ENCODE measurements around the gene SMIM14.
"Not testable (repeated sequence)": the region's sequence is repeated elsewhere in the genome, so short reads cannot be mapped to it uniquely, and the experiment has no call there.

SMIM14 gene

DNA sequence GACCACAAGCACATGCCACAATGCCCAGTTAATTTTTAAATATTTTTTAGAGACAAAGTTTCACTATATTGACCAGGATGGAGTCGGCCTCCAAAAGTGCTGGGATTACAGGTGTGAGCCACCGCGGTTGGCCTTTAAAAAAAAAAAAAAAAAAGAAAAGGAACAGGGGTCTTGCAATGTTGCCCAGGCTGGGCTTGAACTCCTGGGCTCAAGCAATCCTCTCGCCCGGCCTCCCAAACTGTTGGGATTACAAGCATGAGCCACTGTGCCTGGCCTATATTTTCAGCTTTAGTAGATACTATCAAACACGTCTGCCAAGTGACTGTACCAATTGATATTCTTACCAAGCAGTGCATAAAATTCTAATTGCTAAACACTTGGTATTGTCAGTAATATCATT, 120.2 kb downstream of the SMIM14 start:
- no peaks in the 10 kb centered on the region for H3K36me3 ChIP-seq (ENCODE audit: low read length)
- no peak overlapping the region for H3K9ac ChIP-seq (ENCODE audit: low read length)
- no peak overlapping the region for H3K27ac ChIP-seq (ENCODE audit: low read depth, low read length)
- H3K27me3 ChIP-seq (ENCODE audit: low read length) = no peaks in the 10 kb centered on the region
- no peaks in the 10 kb centered on the region for H3K79me2 ChIP-seq (ENCODE audit: insufficient read depth, low read length)
- no peaks in the 10 kb centered on the region for H4K20me1 ChIP-seq (ENCODE audit: low read depth, low read length)
- H3K9me2 ChIP-seq (replicated peaks; ENCODE audit: insufficient read depth, low read length) = no peaks in the 10 kb centered on the region
- H2AFZ ChIP-seq (ENCODE audit: low read depth, low read length, severe bottlenecking) = no peak overlapping the region
- H3K9me3 ChIP-seq (ENCODE audit: insufficient read depth, low read length) = no peaks in the 10 kb centered on the region
- peaks cover 5% of the 10 kb centered on the region; the same call in 1 of the 2 replicates for H3F3A ChIP-seq (ENCODE audit: insufficient read depth)
- no peak overlapping the region for H3K4me3 ChIP-seq (ENCODE audit: insufficient read depth, low read length, poor library complexity, severe bottlenecking)
- TF ChIP-seq, protein P1, sequence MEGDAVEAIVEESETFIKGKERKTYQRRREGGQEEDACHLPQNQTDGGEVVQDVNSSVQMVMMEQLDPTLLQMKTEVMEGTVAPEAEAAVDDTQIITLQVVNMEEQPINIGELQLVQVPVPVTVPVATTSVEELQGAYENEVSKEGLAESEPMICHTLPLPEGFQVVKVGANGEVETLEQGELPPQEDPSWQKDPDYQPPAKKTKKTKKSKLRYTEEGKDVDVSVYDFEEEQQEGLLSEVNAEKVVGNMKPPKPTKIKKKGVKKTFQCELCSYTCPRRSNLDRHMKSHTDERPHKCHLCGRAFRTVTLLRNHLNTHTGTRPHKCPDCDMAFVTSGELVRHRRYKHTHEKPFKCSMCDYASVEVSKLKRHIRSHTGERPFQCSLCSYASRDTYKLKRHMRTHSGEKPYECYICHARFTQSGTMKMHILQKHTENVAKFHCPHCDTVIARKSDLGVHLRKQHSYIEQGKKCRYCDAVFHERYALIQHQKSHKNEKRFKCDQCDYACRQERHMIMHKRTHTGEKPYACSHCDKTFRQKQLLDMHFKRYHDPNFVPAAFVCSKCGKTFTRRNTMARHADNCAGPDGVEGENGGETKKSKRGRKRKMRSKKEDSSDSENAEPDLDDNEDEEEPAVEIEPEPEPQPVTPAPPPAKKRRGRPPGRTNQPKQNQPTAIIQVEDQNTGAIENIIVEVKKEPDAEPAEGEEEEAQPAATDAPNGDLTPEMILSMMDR (IDR thresholded peaks at IDR 0.05; ENCODE audit: insufficient read depth, low read length, poor library complexity, severe bottlenecking) = no peak
- no peak for TF ChIP-seq EZH2phosphoT487 (conservative IDR thresholded peaks at IDR 0.05; ENCODE audit: low read length)
- H3K4me2 ChIP-seq (ENCODE audit: low read depth, low read length, poor library complexity, severe bottlenecking) = no peak overlapping the region

DNA sequence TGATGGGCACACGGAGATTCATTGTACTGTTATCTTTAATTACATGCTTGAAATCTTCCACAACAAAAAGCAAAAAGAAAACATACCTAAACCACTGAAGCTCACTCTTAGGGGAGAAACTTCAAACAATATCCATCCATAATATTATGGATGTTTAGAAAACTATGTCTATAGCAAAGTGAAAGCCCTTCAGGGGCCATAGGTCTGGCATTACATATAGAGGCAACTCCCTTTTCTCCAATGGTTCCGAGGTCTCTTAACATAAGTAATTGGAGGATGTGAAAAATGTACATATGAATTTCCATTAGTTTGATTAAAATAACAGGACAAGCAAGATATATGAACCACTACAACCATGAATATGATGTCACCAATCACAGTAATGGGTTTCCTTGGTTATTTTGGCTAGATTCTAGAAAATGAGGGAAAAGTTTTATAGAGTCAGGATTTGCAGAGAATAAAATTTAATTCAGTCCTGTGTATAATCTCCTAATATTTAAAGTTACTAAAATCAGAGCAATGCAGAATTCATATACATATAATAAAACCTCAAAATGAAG, 122.2 kb downstream of the SMIM14 start:
- Histone ChIP-seq H3K27ac (ENCODE audit: low read depth, low read length) (no peak overlapping the region), H3K79me2 (ENCODE audit: insufficient read depth, low read length) (no peaks in the 10 kb centered on the region), H3K9me2 (replicated peaks; ENCODE audit: insufficient read depth, low read length) (no peaks in the 10 kb centered on the region), H3K9ac (ENCODE audit: low read length) (no peak overlapping the region), H2AFZ (ENCODE audit: low read depth, low read length, severe bottlenecking) (no peak overlapping the region), H3K4me2 (ENCODE audit: low read depth, low read length, poor library complexity, severe bottlenecking) (no peak overlapping the region), H3K4me3 (ENCODE audit: insufficient read depth, low read length, poor library complexity, severe bottlenecking) (no peak overlapping the region), H3K9me3 (ENCODE audit: insufficient read depth, low read length) (no peaks in the 10 kb centered on the region), H3K36me3 (ENCODE audit: low read length) (no peaks in the 10 kb centered on the region), H4K20me1 (ENCODE audit: low read depth, low read length) (no peaks in the 10 kb centered on the region), H3K27me3 (ENCODE audit: low read length) (no peaks in the 10 kb centered on the region), H3F3A (ENCODE audit: insufficient read depth) (peaks cover under 1% of the 10 kb centered on the region; the same call in 1 of the 2 replicates)
- no peak for TF ChIP-seq EZH2phosphoT487 (conservative IDR thresholded peaks at IDR 0.05; ENCODE audit: low read length)
- TF ChIP-seq, protein P1 (IDR thresholded peaks at IDR 0.05; ENCODE audit: insufficient read depth, low read length, poor library complexity, severe bottlenecking) = no peak

DNA sequence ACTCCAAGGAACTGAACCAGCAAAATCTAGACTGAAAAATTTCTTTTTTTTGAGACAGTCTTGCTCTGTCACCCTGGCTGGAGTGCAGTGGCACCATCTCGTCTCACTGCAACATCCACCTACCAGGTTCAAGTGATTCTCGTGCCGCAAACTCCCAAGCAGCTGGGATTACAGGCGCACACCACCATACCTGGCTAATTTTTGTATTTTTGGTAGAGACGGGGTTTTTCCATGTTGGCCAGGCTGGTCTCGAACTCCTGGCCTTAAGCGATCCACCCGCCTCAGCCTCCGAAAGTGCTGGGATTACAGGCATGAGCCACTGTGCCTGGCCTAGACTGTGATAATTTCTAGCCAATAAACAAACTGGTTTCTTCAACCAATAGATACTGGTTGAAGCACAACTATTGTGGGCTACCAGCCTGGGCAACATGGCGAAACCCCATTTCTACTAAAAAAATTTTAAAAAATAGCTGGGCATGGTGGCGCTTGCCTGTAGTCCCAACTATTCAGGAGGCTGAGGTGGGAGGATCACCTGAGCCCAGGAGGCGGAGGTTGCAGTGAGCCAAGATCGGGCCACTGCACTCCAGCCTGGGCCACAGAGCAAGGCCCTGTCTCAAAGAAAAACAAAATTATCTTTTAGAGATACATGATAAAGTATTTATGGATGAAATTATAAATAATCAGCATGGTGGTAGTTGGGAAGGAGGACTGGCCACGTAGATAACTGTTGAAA, 122.8 kb downstream of the SMIM14 start:
- H3F3A ChIP-seq (ENCODE audit: insufficient read depth); H3K9me2 ChIP-seq (replicated peaks; ENCODE audit: insufficient read depth, low read length); H3K36me3 ChIP-seq (ENCODE audit: low read length); H3K27ac ChIP-seq (ENCODE audit: low read depth, low read length); H3K9ac ChIP-seq (ENCODE audit: low read length); H2AFZ ChIP-seq (ENCODE audit: low read depth, low read length, severe bottlenecking); H3K9me3 ChIP-seq (ENCODE audit: insufficient read depth, low read length); H4K20me1 ChIP-seq (ENCODE audit: low read depth, low read length); H3K27me3 ChIP-seq (ENCODE audit: low read length); H3K4me2 ChIP-seq (ENCODE audit: low read depth, low read length, poor library complexity, severe bottlenecking); H3K4me3 ChIP-seq (ENCODE audit: insufficient read depth, low read length, poor library complexity, severe bottlenecking); H3K79me2 ChIP-seq (ENCODE audit: insufficient read depth, low read length): not testable (repeated sequence)

DNA sequence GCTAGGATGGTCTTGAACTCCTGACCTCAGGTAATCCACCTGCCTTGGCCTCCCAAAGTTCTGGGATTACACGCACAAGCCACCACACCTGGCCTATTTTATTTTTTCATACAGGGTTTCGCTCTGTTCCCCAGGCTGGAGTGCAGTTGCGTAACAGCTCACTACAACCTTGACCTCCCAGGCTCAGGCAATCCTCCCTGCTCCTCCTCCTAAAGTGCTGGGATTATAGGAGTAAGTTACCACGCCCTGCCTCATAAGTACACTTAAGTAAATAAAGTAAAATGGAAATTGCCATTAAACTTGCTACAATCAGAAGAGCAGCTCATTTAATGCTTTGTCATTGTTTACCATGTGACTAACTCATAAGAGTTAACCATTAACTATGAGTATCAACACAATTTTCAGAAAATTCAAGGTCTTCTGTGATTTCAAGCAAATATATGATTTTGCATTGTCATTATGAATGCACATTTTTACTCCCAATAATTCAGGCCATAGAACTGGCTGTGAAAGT, 123.7 kb downstream of the SMIM14 start:
- H3K4me2 ChIP-seq (ENCODE audit: low read depth, low read length, poor library complexity, severe bottlenecking) = no peak overlapping the region
- H4K20me1 ChIP-seq (ENCODE audit: low read depth, low read length) = no peaks in the 10 kb centered on the region
- no peaks in the 10 kb centered on the region for H3K36me3 ChIP-seq (ENCODE audit: low read length)
- no peaks in the 10 kb centered on the region for H3K27me3 ChIP-seq (ENCODE audit: low read length)
- no peaks in the 10 kb centered on the region for H3K9me2 ChIP-seq (replicated peaks; ENCODE audit: insufficient read depth, low read length)
- no peak overlapping the region for H3K27ac ChIP-seq (ENCODE audit: low read depth, low read length)
- no peaks in the 10 kb centered on the region for H3F3A ChIP-seq (ENCODE audit: insufficient read depth)
- TF ChIP-seq, protein P1 (IDR thresholded peaks at IDR 0.05; ENCODE audit: insufficient read depth, low read length, poor library complexity, severe bottlenecking) = no peak
- TF ChIP-seq EZH2phosphoT487 (conservative IDR thresholded peaks at IDR 0.05; ENCODE audit: low read length) = no peak
- H3K4me3 ChIP-seq (ENCODE audit: insufficient read depth, low read length, poor library complexity, severe bottlenecking) = no peak overlapping the region
- no peaks in the 10 kb centered on the region for H3K9me3 ChIP-seq (ENCODE audit: insufficient read depth, low read length)
- no peak overlapping the region for H3K9ac ChIP-seq (ENCODE audit: low read length)
- H2AFZ ChIP-seq (ENCODE audit: low read depth, low read length, severe bottlenecking) = no peak overlapping the region
- H3K79me2 ChIP-seq (ENCODE audit: insufficient read depth, low read length) = no peaks in the 10 kb centered on the region

DNA sequence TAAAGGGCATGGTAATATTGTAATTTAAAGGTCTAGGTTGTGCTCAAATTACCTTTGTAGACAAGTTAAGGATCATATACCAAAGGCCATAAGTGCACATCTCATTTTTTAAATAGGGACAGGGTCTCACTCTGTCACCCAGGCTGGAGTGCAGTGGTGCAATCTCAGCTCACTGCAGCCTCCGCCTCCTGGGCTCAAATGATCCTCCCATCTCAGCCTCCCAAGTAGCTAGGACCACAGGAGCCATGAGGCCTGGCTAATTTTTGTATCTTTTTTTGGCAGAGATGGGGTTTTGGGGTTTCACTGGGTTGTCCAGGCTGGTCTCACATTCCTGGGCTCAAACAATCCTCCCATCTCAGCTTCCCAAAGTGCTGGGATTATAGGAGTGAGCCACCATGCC, 124.4 kb downstream of the SMIM14 start:
- H3K4me2 ChIP-seq (ENCODE audit: low read depth, low read length, poor library complexity, severe bottlenecking); H2AFZ ChIP-seq (ENCODE audit: low read depth, low read length, severe bottlenecking); H3F3A ChIP-seq (ENCODE audit: insufficient read depth); H3K27ac ChIP-seq (ENCODE audit: low read depth, low read length); H3K79me2 ChIP-seq (ENCODE audit: insufficient read depth, low read length); H3K9ac ChIP-seq (ENCODE audit: low read length); H3K36me3 ChIP-seq (ENCODE audit: low read length); H3K4me3 ChIP-seq (ENCODE audit: insufficient read depth, low read length, poor library complexity, severe bottlenecking); H3K27me3 ChIP-seq (ENCODE audit: low read length); H4K20me1 ChIP-seq (ENCODE audit: low read depth, low read length); H3K9me2 ChIP-seq (replicated peaks; ENCODE audit: insufficient read depth, low read length); H3K9me3 ChIP-seq (ENCODE audit: insufficient read depth, low read length): not testable (repeated sequence)
